Liver (tissue), 9 donors: Measurements from ENCODE around the gene NEURL1. TPM values are rescaled to one million over a fixed set of nuclear protein-coding genes. Genes with fewer than 3 reads are reported as not detected.

Experiments used
- DNase-seq: peaks from one replicate; pipeline ENCODE4 v3.0.0-alpha.2; 2017; ENCODE audit warnings: low spot score
- H3K27ac ChIP-seq, 2 donors: one replicate each; pipeline ENCODE4 v1.7.0; 2013; ENCODE audit warnings: inconsistent platforms in 2 of 2, low read length in 2 of 2, control low read depth in 1 of 2, low read depth in 1 of 2, mild to moderate bottlenecking in 1 of 2
- H3K27me3 ChIP-seq, 4 donors: one replicate each; pipeline versions ENCODE4 v1.6.1 to v1.7.0; 2013; ENCODE audit warnings: low read length in 3 of 4, inconsistent platforms in 1 of 4, mild to moderate bottlenecking in 1 of 4, moderate library complexity in 1 of 4; ENCODE audit not compliant: control insufficient read depth in 4 of 4, insufficient read depth in 4 of 4
- H3K36me3 ChIP-seq, 4 donors: one replicate each; pipeline versions ENCODE4 v1.6.1 to v1.7.0; 2013; ENCODE audit warnings: low read length in 3 of 4, mild to moderate bottlenecking in 3 of 4, low read depth in 1 of 4, moderate library complexity in 1 of 4; ENCODE audit not compliant: control insufficient read depth in 4 of 4, insufficient read depth in 3 of 4
- H3K4me1 ChIP-seq, 4 donors: one replicate each; pipeline versions ENCODE4 v1.6.1 to v1.7.0; 2013; ENCODE audit warnings: low read length in 3 of 4, mild to moderate bottlenecking in 3 of 4, moderate library complexity in 1 of 4; ENCODE audit not compliant: control insufficient read depth in 4 of 4, insufficient read depth in 4 of 4
- H3K4me3 ChIP-seq, 3 donors: one replicate each; pipeline versions ENCODE4 v1.6.1 to v1.7.0; 2013; ENCODE audit warnings: low read length in 3 of 3, control low read depth in 1 of 3, low read depth in 1 of 3, mild to moderate bottlenecking in 1 of 3
- H3K9ac ChIP-seq, 2 donors: one replicate each; pipeline ENCODE4 v1.7.0; 2013; ENCODE audit warnings: low read length in 2 of 2, mild to moderate bottlenecking in 2 of 2, moderate library complexity in 2 of 2, control low read depth in 1 of 2, low read depth in 1 of 2
- H3K9me3 ChIP-seq, 4 donors: one replicate each; pipeline versions ENCODE4 v1.6.1 to v1.7.0; 2013; ENCODE audit warnings: low read length in 3 of 4; ENCODE audit not compliant: control insufficient read depth in 4 of 4
- EGR1 ChIP-seq, 2 donors: IDR thresholded peaks; 2 replicates each; pipeline ENCODE4 v1.6.1; 2016 to 2018; ENCODE audit warnings: antibody characterized with exemption in 2 of 2, low read depth in 2 of 2
- FOXA2 ChIP-seq: IDR thresholded peaks from 2 replicates; pipeline ENCODE4 v1.6.1; 2016; ENCODE audit warnings: antibody characterized with exemption
- GABPA ChIP-seq, 2 donors: IDR thresholded peaks in 1 of 2; conservative IDR thresholded peaks in 1 of 2; 2 replicates each; pipeline ENCODE4 v1.6.1; 2016; ENCODE audit warnings: antibody characterized with exemption in 2 of 2, mild to moderate bottlenecking in 1 of 2, moderate library complexity in 1 of 2
- HNF4A ChIP-seq, 2 donors: conservative IDR thresholded peaks; 2 replicates each; pipeline ENCODE4 v1.6.1; 2016; ENCODE audit warnings: antibody characterized with exemption in 2 of 2, mild to moderate bottlenecking in 2 of 2
- HNF4G ChIP-seq: IDR thresholded peaks from 2 replicates; pipeline ENCODE4 v1.6.1; 2016; ENCODE audit warnings: antibody characterized with exemption
- JUND ChIP-seq, 2 donors: IDR thresholded peaks; 2 replicates each; pipeline ENCODE4 v1.6.1; 2016; ENCODE audit warnings: antibody characterized with exemption in 2 of 2
- NR2F2 ChIP-seq: IDR thresholded peaks from 2 replicates; pipeline ENCODE4 v1.6.1; 2016; ENCODE audit warnings: antibody characterized with exemption
- RAD21 ChIP-seq, 2 donors: IDR thresholded peaks; 2 replicates each; pipeline ENCODE4 v1.6.1; 2016; ENCODE audit warnings: antibody characterized with exemption in 2 of 2, mild to moderate bottlenecking in 2 of 2
- RXRA ChIP-seq, 2 donors: IDR thresholded peaks; 2 replicates each; pipeline ENCODE4 v1.6.1; 2017 to 2018; ENCODE audit warnings: antibody characterized with exemption in 2 of 2, mild to moderate bottlenecking in 1 of 2
- SP1 ChIP-seq: IDR thresholded peaks from 2 replicates; pipeline ENCODE4 v1.6.1; 2018; ENCODE audit warnings: antibody characterized with exemption, mild to moderate bottlenecking
- TAF1 ChIP-seq: conservative IDR thresholded peaks from 2 replicates; pipeline ENCODE4 v1.6.1; 2016; ENCODE audit warnings: antibody characterized with exemption, mild to moderate bottlenecking
- YY1 ChIP-seq: IDR thresholded peaks from 2 replicates; pipeline ENCODE4 v1.6.1; 2016; ENCODE audit warnings: antibody characterized with exemption, mild to moderate bottlenecking
- WGBS: extraction: QIAGEN DNeasy Blood & Tissue Kit; methylation state at CpG from one replicate; pipeline ENCODE4 v1.1.7; 2013; 5-methylcytosine and 5-hydroxymethylcytosine counted together
- polyA plus RNA-seq, 2 donors: library from polyadenylated mRNA; stranded (reverse) in 1 of 2; unstranded in 1 of 2; fragments of 200-250 nt in 1 of 2; fragments of >200 nt in 1 of 2; fragmentation: Nextera tagmentation in 1 of 2; extraction: Ambion mirVana in 1 of 2; gene quantifications; one replicate each; pipeline versions ENCODE4 v1.2.1 to v1.2.3, GENCODE V29; 2013 to 2015
- total RNA-seq, 2 donors: library from RNA; depleted of rRNA; stranded (reverse); fragments of >200 nt; gene quantifications; one replicate each; pipeline ENCODE4 v1.2.3, GENCODE V29; 2014
- TF ChIP-seq, protein P1 (sequence below): IDR thresholded peaks from 2 replicates; pipeline ENCODE4 v1.6.1; 2016; ENCODE audit warnings: antibody characterized with exemption
- TF ChIP-seq, protein P2 (sequence below): IDR thresholded peaks from 2 replicates; pipeline ENCODE4 v1.6.1; 2016; ENCODE audit warnings: antibody characterized with exemption
- TF ChIP-seq, protein P3 (sequence below): fragments of 150-350 bp; IDR thresholded peaks from 2 replicates; pipeline ENCODE4 v1.5.1; 2017; ENCODE audit warnings: improper control_type of control experiment, low read depth, low read length; ENCODE audit not compliant: missing input control
- TF ChIP-seq, protein P4 (sequence below): IDR thresholded peaks from 2 replicates; pipeline ENCODE4 v1.6.1; 2016; ENCODE audit warnings: antibody characterized with exemption, mild to moderate bottlenecking
- TF ChIP-seq, protein P5 (sequence below): IDR thresholded peaks from 2 replicates; pipeline ENCODE4 v1.6.1; 2016; ENCODE audit warnings: antibody characterized with exemption
- donor health status: healthy.
- donor health status: healthy.
- donor health status: healthy.
- donor health status: healthy.
- donor health status: healthy.

NEURL1 gene, protein sequence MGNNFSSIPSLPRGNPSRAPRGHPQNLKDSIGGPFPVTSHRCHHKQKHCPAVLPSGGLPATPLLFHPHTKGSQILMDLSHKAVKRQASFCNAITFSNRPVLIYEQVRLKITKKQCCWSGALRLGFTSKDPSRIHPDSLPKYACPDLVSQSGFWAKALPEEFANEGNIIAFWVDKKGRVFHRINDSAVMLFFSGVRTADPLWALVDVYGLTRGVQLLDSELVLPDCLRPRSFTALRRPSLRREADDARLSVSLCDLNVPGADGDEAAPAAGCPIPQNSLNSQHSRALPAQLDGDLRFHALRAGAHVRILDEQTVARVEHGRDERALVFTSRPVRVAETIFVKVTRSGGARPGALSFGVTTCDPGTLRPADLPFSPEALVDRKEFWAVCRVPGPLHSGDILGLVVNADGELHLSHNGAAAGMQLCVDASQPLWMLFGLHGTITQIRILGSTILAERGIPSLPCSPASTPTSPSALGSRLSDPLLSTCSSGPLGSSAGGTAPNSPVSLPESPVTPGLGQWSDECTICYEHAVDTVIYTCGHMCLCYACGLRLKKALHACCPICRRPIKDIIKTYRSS
- 1 to 10 TPM in 1 of 2 donors, under 1 TPM in 1; 0.17 to 3.9 TPM for total RNA-seq
- 1 to 10 TPM in 1 of 2 donors, under 1 TPM in 1; 0.11 to 1.3 TPM for polyA plus RNA-seq

DNA sequence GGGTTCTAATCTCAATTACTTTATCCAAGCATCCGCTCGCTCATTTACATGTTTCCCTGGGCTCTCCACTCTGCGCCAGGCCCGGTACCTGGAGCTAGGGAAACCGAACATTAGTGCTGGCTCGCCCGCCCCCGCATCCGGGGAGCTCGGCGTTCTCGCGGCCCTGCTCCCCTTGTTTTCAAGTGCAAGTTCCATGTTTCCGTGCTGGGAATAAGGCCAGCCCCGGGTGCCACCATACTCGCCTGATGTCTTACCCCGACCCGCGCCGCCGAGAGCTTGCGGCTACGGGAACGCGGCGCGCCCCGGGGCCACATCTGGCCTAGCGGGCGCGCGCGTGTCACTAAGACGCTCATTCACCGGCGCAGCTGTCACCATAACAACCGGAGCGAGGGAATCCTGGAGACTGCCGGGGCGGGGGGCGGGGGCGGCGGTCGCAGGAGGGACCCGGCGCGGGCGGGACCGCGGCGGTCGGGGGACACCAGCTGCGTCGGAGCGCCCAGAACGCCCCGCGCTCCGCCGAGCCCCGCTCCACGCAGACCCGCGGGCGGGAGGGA lies at the start of gene NEURL1:
Gene NEURL1, plus strand, starts transcription at position 344 of the 554 bp plus-strand sequence. CDS start 683 bp downstream, outside the sequence.
- Histone ChIP-seq H3K9me3 (no peaks in the 10 kb centered on the region), H3K27ac (no peak within 1 kb of the TSS)
- no peak for DNase-seq

DNA sequence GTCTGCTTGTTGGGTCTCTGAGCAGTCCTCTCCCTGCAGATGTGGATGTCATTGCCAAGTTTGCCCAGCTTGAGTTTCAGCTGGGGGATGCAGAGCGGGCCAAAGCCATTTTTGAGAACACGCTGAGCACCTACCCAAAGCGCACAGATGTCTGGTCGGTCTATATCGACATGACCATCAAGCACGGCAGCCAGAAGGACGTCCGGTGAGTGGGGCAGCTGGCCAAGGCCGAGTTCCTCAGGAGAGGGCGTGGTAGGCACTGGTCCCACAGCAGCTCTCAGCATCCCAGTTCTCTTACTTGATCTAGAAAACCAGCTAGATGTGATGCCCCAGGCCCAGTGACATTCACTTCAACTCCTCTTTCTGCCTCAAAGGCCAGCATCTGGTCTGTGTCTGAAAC lies 49.0 kb upstream of the NEURL1 start:
- 95% methylated on average over 10 of the region's 10 CpGs for WGBS
- Histone ChIP-seq H3K36me3 (peaks cover 8 to 76% (median 43%) of the 10 kb centered on the region in 4 donors), H3K27ac (no peak overlapping the region), H3K9ac (no peak overlapping the region), H3K9me3 (no peaks in the 10 kb centered on the region), H3K27me3 (no peaks in the 10 kb centered on the region), H3K4me1 (no peaks in the 10 kb centered on the region), H3K4me3 (no peak overlapping the region)
- no peak for TF ChIP-seq JUND (IDR thresholded peaks at IDR 0.05)
- TF ChIP-seq RAD21 (IDR thresholded peaks at IDR 0.05) = no peak
- no peak for TF ChIP-seq HNF4A (conservative IDR thresholded peaks at IDR 0.05)
- TF ChIP-seq, protein P1, sequence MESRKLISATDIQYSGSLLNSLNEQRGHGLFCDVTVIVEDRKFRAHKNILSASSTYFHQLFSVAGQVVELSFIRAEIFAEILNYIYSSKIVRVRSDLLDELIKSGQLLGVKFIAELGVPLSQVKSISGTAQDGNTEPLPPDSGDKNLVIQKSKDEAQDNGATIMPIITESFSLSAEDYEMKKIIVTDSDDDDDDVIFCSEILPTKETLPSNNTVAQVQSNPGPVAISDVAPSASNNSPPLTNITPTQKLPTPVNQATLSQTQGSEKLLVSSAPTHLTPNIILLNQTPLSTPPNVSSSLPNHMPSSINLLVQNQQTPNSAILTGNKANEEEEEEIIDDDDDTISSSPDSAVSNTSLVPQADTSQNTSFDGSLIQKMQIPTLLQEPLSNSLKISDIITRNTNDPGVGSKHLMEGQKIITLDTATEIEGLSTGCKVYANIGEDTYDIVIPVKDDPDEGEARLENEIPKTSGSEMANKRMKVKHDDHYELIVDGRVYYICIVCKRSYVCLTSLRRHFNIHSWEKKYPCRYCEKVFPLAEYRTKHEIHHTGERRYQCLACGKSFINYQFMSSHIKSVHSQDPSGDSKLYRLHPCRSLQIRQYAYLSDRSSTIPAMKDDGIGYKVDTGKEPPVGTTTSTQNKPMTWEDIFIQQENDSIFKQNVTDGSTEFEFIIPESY = no peak
- TF ChIP-seq, protein P2, sequence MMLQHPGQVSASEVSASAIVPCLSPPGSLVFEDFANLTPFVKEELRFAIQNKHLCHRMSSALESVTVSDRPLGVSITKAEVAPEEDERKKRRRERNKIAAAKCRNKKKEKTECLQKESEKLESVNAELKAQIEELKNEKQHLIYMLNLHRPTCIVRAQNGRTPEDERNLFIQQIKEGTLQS = no peak
- no peak for TF ChIP-seq HNF4G
- TF ChIP-seq YY1 = no peak
- TF ChIP-seq RXRA (IDR thresholded peaks at IDR 0.05) = no peak
- TF ChIP-seq, protein P3, sequence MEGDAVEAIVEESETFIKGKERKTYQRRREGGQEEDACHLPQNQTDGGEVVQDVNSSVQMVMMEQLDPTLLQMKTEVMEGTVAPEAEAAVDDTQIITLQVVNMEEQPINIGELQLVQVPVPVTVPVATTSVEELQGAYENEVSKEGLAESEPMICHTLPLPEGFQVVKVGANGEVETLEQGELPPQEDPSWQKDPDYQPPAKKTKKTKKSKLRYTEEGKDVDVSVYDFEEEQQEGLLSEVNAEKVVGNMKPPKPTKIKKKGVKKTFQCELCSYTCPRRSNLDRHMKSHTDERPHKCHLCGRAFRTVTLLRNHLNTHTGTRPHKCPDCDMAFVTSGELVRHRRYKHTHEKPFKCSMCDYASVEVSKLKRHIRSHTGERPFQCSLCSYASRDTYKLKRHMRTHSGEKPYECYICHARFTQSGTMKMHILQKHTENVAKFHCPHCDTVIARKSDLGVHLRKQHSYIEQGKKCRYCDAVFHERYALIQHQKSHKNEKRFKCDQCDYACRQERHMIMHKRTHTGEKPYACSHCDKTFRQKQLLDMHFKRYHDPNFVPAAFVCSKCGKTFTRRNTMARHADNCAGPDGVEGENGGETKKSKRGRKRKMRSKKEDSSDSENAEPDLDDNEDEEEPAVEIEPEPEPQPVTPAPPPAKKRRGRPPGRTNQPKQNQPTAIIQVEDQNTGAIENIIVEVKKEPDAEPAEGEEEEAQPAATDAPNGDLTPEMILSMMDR = no peak
- TF ChIP-seq, protein P4, sequence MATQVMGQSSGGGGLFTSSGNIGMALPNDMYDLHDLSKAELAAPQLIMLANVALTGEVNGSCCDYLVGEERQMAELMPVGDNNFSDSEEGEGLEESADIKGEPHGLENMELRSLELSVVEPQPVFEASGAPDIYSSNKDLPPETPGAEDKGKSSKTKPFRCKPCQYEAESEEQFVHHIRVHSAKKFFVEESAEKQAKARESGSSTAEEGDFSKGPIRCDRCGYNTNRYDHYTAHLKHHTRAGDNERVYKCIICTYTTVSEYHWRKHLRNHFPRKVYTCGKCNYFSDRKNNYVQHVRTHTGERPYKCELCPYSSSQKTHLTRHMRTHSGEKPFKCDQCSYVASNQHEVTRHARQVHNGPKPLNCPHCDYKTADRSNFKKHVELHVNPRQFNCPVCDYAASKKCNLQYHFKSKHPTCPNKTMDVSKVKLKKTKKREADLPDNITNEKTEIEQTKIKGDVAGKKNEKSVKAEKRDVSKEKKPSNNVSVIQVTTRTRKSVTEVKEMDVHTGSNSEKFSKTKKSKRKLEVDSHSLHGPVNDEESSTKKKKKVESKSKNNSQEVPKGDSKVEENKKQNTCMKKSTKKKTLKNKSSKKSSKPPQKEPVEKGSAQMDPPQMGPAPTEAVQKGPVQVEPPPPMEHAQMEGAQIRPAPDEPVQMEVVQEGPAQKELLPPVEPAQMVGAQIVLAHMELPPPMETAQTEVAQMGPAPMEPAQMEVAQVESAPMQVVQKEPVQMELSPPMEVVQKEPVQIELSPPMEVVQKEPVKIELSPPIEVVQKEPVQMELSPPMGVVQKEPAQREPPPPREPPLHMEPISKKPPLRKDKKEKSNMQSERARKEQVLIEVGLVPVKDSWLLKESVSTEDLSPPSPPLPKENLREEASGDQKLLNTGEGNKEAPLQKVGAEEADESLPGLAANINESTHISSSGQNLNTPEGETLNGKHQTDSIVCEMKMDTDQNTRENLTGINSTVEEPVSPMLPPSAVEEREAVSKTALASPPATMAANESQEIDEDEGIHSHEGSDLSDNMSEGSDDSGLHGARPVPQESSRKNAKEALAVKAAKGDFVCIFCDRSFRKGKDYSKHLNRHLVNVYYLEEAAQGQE = no peak
- TF ChIP-seq NR2F2 = no peak
- no peak for TF ChIP-seq GABPA (IDR thresholded peaks at IDR 0.05 in 1 of 2, conservative IDR thresholded peaks at IDR 0.05 in 1 of 2)
- TF ChIP-seq FOXA2 = no peak
- TF ChIP-seq, protein P5, sequence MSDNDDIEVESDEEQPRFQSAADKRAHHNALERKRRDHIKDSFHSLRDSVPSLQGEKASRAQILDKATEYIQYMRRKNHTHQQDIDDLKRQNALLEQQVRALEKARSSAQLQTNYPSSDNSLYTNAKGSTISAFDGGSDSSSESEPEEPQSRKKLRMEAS = no peak
- no peak for TF ChIP-seq SP1
- TF ChIP-seq EGR1 (IDR thresholded peaks at IDR 0.05; ENCODE audit: low read depth in 2 of 2) = no peak
- DNase-seq = no peak

More for the DNA sequence above, at the start of gene NEURL1:
- Histone ChIP-seq H3K36me3 (no peaks in the 10 kb centered on the region), H3K9ac (no peak within 1 kb of the TSS), H3K4me3 (peak within 1 kb of the TSS in 2 of 3 donors; percentile 30 to 62), H3K4me1 (peaks cover 2 to 14% (median 9%) of the 10 kb centered on the region in 4 donors), H3K27me3 (peaks cover 0 to 8% (median 5%) of the 10 kb centered on the region in 4 donors)
- 5% methylated on average over 65 of the region's 65 CpGs for WGBS
- no peak for TF ChIP-seq TAF1
- TF ChIP-seq, protein P1 = no peak
